Measurements from ENCODE around the gene SEMA5A. TPM values are rescaled to one million over a fixed set of nuclear protein-coding genes. Genes with fewer than 3 reads are reported as not detected.

Gene SEMA5A
- total RNA-seq (1 to 10 TPM; 3.5 to 4.5 TPM), polyA plus RNA-seq (1 to 10 TPM; 1.1 to 1.3 TPM)

GRCh38 chr5:9545992-9546851 lies at the start of gene SEMA5A:
SEMA5A (minus strand) TSS chr5:9546075; CDS start chr5:9379946, 166,129 bp downstream.
- H3K4me3 Mint-ChIP-seq: peak within 1 kb of the TSS; percentile 73 to 88 (median 84)
- DNase-seq: peak; percentile 18 to 57 (median 26)
- H3K36me3 ChIP-seq (ENCODE audit: insufficient read depth, low read length): no peaks in the 10 kb centered on the region
- no peaks in the 10 kb centered on the region for H3K27me3 ChIP-seq (ENCODE audit: insufficient read depth, low read length)
- peaks cover 4 to 17% (median 10%) of the 10 kb centered on the region in 4 donors for H3K4me1 Mint-ChIP-seq
- peaks cover 9 to 10% of the 10 kb centered on the region in 2 donors for H3K27me3 Mint-ChIP-seq
- peaks cover 0 to 6% (median 2%) of the 10 kb centered on the region in 8 donors for H3K9me3 Mint-ChIP-seq
- ChIA-PET POLR2A (ENCODE audit: partially characterized antibody) (no interaction called here), CTCF (ENCODE audit: partially characterized antibody) (no interaction called here)
- H3K4me1 ChIP-seq (ENCODE audit: insufficient read depth, low read length): peaks cover 8% of the 10 kb centered on the region
- peak within 1 kb of the TSS in 4 of 7 donors; percentile 54 to 83 (median 64) for H3K27ac Mint-ChIP-seq
- no peak within 1 kb of the TSS for H3K27ac ChIP-seq (ENCODE audit: low read depth, low read length)
- intact Hi-C loops (cut with micrococcal nuclease): loop anchor here (2.0 to 10.0 kb wide), 2 partner anchors 1079 to 1619 kb away; no protein-coding TSS in a partner anchor
- H3K4me3 ChIP-seq (ENCODE audit: low read length in 2 of 2): peak within 1 kb of the TSS in 1 of 2 donors; percentile 19
- H3K9me3 ChIP-seq (ENCODE audit: control insufficient read depth in 1 of 2, low read length in 2 of 2): no peaks in the 10 kb centered on the region
- H3K36me3 Mint-ChIP-seq: peaks cover 0 to 1% of the 10 kb centered on the region in 2 donors

DNA sequence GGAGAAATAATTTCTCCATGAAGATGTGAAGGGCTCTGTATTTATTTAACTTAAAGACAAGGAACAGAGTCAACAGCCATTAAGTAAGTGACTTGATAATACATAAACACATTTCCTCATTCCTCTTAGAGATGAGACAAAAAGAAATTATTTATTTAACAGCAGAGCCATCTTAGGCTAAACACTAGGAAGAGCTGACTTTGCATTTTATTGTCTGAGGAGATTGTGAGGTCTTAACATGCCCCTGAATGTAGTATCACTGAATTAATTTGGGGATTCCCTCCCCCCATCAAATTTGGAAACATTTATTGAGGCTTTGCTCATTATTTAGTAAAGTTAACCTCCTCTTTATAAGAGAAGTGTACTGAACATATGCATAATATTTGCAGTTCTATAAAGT lies 49.0 kb upstream of the SEMA5A start:
- DNase-seq: no peak
- Mint-ChIP-seq H3K27ac (no peak overlapping the region), H3K4me3 (no peak overlapping the region), H3K9me3 (peaks cover 0 to 3% (median 1%) of the 10 kb centered on the region in 8 donors), H3K4me1 (no peaks in the 10 kb centered on the region), H3K27me3 (peaks cover 0 to 2% of the 10 kb centered on the region in 2 donors), H3K36me3 (no peaks in the 10 kb centered on the region)
- Histone ChIP-seq H3K36me3 (ENCODE audit: insufficient read depth, low read length) (no peaks in the 10 kb centered on the region), H3K9me3 (ENCODE audit: control insufficient read depth in 1 of 2, low read length in 2 of 2) (no peaks in the 10 kb centered on the region), H3K27me3 (ENCODE audit: insufficient read depth, low read length) (no peaks in the 10 kb centered on the region), H3K27ac (ENCODE audit: low read depth, low read length) (no peak overlapping the region), H3K4me3 (ENCODE audit: low read length in 2 of 2) (no peak overlapping the region), H3K4me1 (ENCODE audit: insufficient read depth, low read length) (no peaks in the 10 kb centered on the region)
- intact Hi-C loops (cut with micrococcal nuclease): no loop called here
- CTCF ChIA-PET (ENCODE audit: partially characterized antibody): no interaction called here
- POLR2A ChIA-PET (ENCODE audit: partially characterized antibody): no interaction called here

DNA sequence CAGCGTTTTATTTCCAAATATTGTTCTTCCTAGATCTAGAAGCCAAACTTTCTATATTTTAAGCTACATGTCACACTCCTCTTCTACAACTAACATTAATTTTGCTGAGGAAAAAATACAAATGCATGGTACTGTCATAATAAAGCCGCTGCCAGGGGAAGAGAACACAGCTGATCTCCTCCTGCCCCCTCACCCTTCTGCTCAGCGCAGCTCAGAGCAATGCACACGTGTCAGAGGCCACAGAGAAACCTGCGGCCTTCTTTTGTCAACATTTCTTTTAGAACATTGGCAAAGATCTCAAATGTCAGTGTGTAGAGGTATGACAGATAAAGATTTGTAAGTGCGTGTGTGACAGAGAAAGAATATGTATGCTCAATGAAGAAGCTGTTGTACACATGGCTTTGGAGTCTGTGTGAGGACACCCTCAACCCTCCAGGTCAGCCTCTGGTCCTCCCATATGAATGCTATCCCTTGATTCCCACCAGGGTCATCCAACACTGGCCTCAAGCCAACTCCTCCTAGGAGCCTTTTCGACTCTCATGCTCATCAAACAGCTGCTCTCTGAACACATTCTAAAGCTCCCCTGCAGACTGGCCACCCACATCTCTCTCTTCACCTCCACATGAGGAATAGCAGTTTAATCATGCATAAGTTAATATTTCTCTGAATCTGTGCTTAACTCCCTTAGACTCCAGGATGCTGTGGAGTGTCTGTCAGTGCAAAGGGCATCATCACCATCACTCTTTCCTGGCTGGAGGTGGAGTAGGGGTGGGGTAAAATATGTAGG lies 43.4 kb upstream of the SEMA5A start:
- H3K27me3 Mint-ChIP-seq: no peaks in the 10 kb centered on the region
- DNase-seq: no peak
- intact Hi-C loops (cut with micrococcal nuclease): no loop called here
- Histone ChIP-seq H3K9me3 (ENCODE audit: control insufficient read depth in 1 of 2, low read length in 2 of 2) (no peaks in the 10 kb centered on the region), H3K4me1 (ENCODE audit: insufficient read depth, low read length) (no peaks in the 10 kb centered on the region), H3K27me3 (ENCODE audit: insufficient read depth, low read length) (no peaks in the 10 kb centered on the region), H3K4me3 (ENCODE audit: low read length in 2 of 2) (no peak overlapping the region), H3K27ac (ENCODE audit: low read depth, low read length) (no peak overlapping the region), H3K36me3 (ENCODE audit: insufficient read depth, low read length) (no peaks in the 10 kb centered on the region)
- no peaks in the 10 kb centered on the region for H3K4me1 Mint-ChIP-seq
- CTCF ChIA-PET (ENCODE audit: partially characterized antibody): no interaction called here
- H3K36me3 Mint-ChIP-seq: no peaks in the 10 kb centered on the region
- H3K4me3 Mint-ChIP-seq: no peak overlapping the region
- H3K9me3 Mint-ChIP-seq: peaks cover 0 to 8% (median under 1%) of the 10 kb centered on the region in 8 donors
- POLR2A ChIA-PET (ENCODE audit: partially characterized antibody): no interaction called here
- no peak overlapping the region for H3K27ac Mint-ChIP-seq

DNA sequence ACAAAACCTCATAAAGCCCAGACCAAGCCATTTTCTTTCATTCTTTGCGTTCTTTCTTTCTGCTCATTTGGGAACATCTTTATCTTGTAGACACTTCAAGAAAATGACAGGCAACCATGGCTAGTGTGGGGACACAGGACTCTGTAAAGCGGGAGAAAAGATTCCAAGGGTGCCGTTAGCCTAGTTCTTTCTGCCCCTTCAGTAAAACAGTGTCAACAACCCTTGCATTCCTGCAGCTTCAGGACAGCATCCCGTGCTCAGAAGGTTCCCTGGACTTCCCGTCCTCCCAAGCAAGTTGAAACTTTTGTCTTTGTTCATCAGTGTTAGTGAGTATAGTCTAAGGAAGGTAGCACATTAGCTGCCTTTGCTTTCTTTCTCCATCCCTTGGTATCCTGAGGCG lies 42.4 kb upstream of the SEMA5A start:
- Histone ChIP-seq H3K27me3 (ENCODE audit: insufficient read depth, low read length) (no peaks in the 10 kb centered on the region), H3K4me1 (ENCODE audit: insufficient read depth, low read length) (no peaks in the 10 kb centered on the region), H3K4me3 (ENCODE audit: low read length in 2 of 2) (no peak overlapping the region), H3K9me3 (ENCODE audit: control insufficient read depth in 1 of 2, low read length in 2 of 2) (no peaks in the 10 kb centered on the region), H3K27ac (ENCODE audit: low read depth, low read length) (no peak overlapping the region), H3K36me3 (ENCODE audit: insufficient read depth, low read length) (no peaks in the 10 kb centered on the region)
- Mint-ChIP-seq H3K27ac (no peak overlapping the region), H3K36me3 (no peaks in the 10 kb centered on the region), H3K4me3 (no peak overlapping the region), H3K4me1 (no peaks in the 10 kb centered on the region), H3K9me3 (peaks cover 0 to 8% (median 0%) of the 10 kb centered on the region in 8 donors), H3K27me3 (no peaks in the 10 kb centered on the region)
- ChIA-PET CTCF (ENCODE audit: partially characterized antibody) (no interaction called here), POLR2A (ENCODE audit: partially characterized antibody) (no interaction called here)
- intact Hi-C loops (cut with micrococcal nuclease): no loop called here
- DNase-seq: peak in 1 of 5 donors; percentile 8

- Histone ChIP-seq H3K36me3 (ENCODE audit: insufficient read depth, low read length) (no peaks in the 10 kb centered on the region), H3K27me3 (ENCODE audit: insufficient read depth, low read length) (no peaks in the 10 kb centered on the region), H3K4me1 (ENCODE audit: insufficient read depth, low read length) (no peaks in the 10 kb centered on the region), H3K27ac (ENCODE audit: low read depth, low read length) (no peak overlapping the region), H3K4me3 (ENCODE audit: low read length in 2 of 2) (no peak overlapping the region), H3K9me3 (ENCODE audit: control insufficient read depth in 1 of 2, low read length in 2 of 2) (no peaks in the 10 kb centered on the region)
- H3K4me3 Mint-ChIP-seq: no peak overlapping the region
- intact Hi-C loops (cut with micrococcal nuclease): no loop called here
- peak overlapping the region in 1 of 7 donors; percentile 47 for H3K27ac Mint-ChIP-seq
- CTCF ChIA-PET (ENCODE audit: partially characterized antibody): no interaction called here
- H3K27me3 Mint-ChIP-seq: no peaks in the 10 kb centered on the region
- no peak for DNase-seq
- peaks cover 0 to 8% (median 1%) of the 10 kb centered on the region in 8 donors for H3K9me3 Mint-ChIP-seq
- H3K4me1 Mint-ChIP-seq: no peaks in the 10 kb centered on the region
- POLR2A ChIA-PET (ENCODE audit: partially characterized antibody): no interaction called here
- no peaks in the 10 kb centered on the region for H3K36me3 Mint-ChIP-seq
Measured at GRCh38 chr5:9587135-9587534, 41.3 kb upstream of the SEMA5A start.

DNA sequence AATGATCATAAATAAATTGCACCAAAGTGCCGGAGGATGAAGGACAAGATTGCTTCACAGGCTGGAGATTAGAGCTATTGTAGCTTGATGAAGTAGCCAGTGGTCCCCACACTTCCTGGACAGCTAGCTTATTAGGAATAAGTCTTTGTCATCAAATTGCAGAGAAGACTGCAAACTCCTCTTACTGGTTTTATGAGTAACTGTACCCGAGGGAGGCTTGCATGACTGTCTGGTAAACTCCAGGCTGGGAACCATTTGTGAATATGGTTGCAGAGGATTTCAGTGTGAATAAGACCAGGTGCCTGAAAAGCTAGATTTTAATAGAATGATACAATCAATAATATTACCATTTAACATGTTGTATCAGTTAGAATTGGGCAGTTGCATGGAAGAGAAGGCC lies 36.5 kb upstream of the SEMA5A start:
- peaks cover 0 to 5% (median 0%) of the 10 kb centered on the region in 8 donors for H3K9me3 Mint-ChIP-seq
- Histone ChIP-seq H3K4me3 (ENCODE audit: low read length in 2 of 2) (no peak overlapping the region), H3K36me3 (ENCODE audit: insufficient read depth, low read length) (no peaks in the 10 kb centered on the region), H3K4me1 (ENCODE audit: insufficient read depth, low read length) (no peaks in the 10 kb centered on the region), H3K27ac (ENCODE audit: low read depth, low read length) (no peak overlapping the region), H3K27me3 (ENCODE audit: insufficient read depth, low read length) (no peaks in the 10 kb centered on the region), H3K9me3 (ENCODE audit: control insufficient read depth in 1 of 2, low read length in 2 of 2) (no peaks in the 10 kb centered on the region)
- no peaks in the 10 kb centered on the region for H3K27me3 Mint-ChIP-seq
- no peak for DNase-seq
- H3K36me3 Mint-ChIP-seq: no peaks in the 10 kb centered on the region
- H3K4me3 Mint-ChIP-seq: no peak overlapping the region
- no peaks in the 10 kb centered on the region for H3K4me1 Mint-ChIP-seq
- POLR2A ChIA-PET (ENCODE audit: partially characterized antibody): no interaction called here
- CTCF ChIA-PET (ENCODE audit: partially characterized antibody): no interaction called here
- no peak overlapping the region for H3K27ac Mint-ChIP-seq
- intact Hi-C loops (cut with micrococcal nuclease): no loop called here

DNA sequence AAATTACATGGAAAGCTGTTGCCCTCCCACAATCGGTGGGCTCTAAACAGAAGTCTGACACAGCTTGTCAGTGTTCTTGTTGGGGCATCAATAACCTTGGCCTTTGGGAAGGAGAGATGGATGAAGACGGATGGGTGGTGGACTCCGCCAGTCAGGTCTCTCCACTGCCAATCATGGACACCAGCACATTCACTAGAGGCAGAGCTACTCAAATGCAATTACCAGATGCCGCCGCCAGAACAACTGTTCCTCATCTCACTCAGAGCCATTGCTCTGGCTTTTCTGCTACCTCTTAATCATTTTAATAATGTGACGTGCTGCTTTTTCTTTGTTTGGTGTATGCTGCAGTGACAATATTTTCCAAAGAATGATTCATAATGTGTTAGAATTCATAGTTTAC lies 27.9 kb upstream of the SEMA5A start:
- ChIA-PET POLR2A (ENCODE audit: partially characterized antibody) (no interaction called here), CTCF (ENCODE audit: partially characterized antibody) (no interaction called here)
- no peaks in the 10 kb centered on the region for H3K27me3 ChIP-seq (ENCODE audit: insufficient read depth, low read length)
- H3K4me1 ChIP-seq (ENCODE audit: insufficient read depth, low read length): no peaks in the 10 kb centered on the region
- no peaks in the 10 kb centered on the region for H3K36me3 ChIP-seq (ENCODE audit: insufficient read depth, low read length)
- H3K9me3 Mint-ChIP-seq: peaks cover 3 to 9% (median 5%) of the 10 kb centered on the region in 8 donors
- H3K36me3 Mint-ChIP-seq: no peaks in the 10 kb centered on the region
- no peaks in the 10 kb centered on the region for H3K4me1 Mint-ChIP-seq
- H3K4me3 ChIP-seq (ENCODE audit: low read length in 2 of 2): no peak overlapping the region
- H3K27me3 Mint-ChIP-seq: no peaks in the 10 kb centered on the region
- intact Hi-C loops (cut with micrococcal nuclease): no loop called here
- no peak overlapping the region for H3K27ac Mint-ChIP-seq
- H3K4me3 Mint-ChIP-seq: no peak overlapping the region
- no peak overlapping the region for H3K27ac ChIP-seq (ENCODE audit: low read depth, low read length)
- DNase-seq: no peak
- H3K9me3 ChIP-seq (ENCODE audit: control insufficient read depth in 1 of 2, low read length in 2 of 2): no peaks in the 10 kb centered on the region

Data from CD4-positive, alpha-beta memory T cell (primary cell).